Parathyroid adenoma (tissue), 2 donors: ENCODE measurements around the gene EXOSC9.

Source experiments
- H2AFZ ChIP-seq: fragments of 300-600 bp; sonication (generic); one replicate; pipeline ENCODE4 v1.7.0; 2017; ENCODE audit warnings: antibody characterized with exemption, mild to moderate bottlenecking
- H3K27ac ChIP-seq: fragments of 300-600 bp; sonication (generic); one replicate; pipeline ENCODE4 v1.7.0; 2017
- H3K27me3 ChIP-seq: fragments of 300-600 bp; sonication (generic); one replicate; pipeline ENCODE4 v1.7.0; 2017; ENCODE audit warnings: low read length; ENCODE audit not compliant: control insufficient read depth, insufficient read depth
- H3K36me3 ChIP-seq: fragments of 300-600 bp; sonication (generic); one replicate; pipeline ENCODE4 v1.7.0; 2017; ENCODE audit warnings: low read length; ENCODE audit not compliant: control insufficient read depth, insufficient read depth
- H3K4me1 ChIP-seq: fragments of 300-600 bp; sonication (generic); one replicate; pipeline ENCODE4 v1.7.0; 2017; ENCODE audit warnings: control low read depth
- H3K4me2 ChIP-seq: fragments of 300-600 bp; sonication (generic); one replicate; pipeline ENCODE4 v1.7.0; 2017; ENCODE audit warnings: low read length
- H3K4me3 ChIP-seq: fragments of 300-600 bp; sonication (generic); one replicate; pipeline ENCODE4 v1.7.0; 2017; ENCODE audit warnings: low read depth, low read length
- H3K79me2 ChIP-seq: fragments of 300-600 bp; sonication (generic); one replicate; pipeline ENCODE4 v1.7.0; 2017; ENCODE audit warnings: control low read depth
- H3K9ac ChIP-seq: fragments of 300-600 bp; sonication (generic); one replicate; pipeline ENCODE4 v1.7.0; 2017; ENCODE audit warnings: mild to moderate bottlenecking
- H3K9me3 ChIP-seq: fragments of 300-600 bp; sonication (generic); one replicate; pipeline ENCODE4 v1.7.0; 2017; ENCODE audit warnings: low read length; ENCODE audit not compliant: control insufficient read depth
- TF ChIP-seq, protein P1 (sequence below): fragments of 300-600 bp; sonication (generic); IDR thresholded peaks from one replicate; pipeline ENCODE4 v1.7.0; 2017; ENCODE audit warnings: antibody characterized with exemption, mild to moderate bottlenecking
- donor health status: primary hyperparathyroidism.

EXOSC9 gene

DNA sequence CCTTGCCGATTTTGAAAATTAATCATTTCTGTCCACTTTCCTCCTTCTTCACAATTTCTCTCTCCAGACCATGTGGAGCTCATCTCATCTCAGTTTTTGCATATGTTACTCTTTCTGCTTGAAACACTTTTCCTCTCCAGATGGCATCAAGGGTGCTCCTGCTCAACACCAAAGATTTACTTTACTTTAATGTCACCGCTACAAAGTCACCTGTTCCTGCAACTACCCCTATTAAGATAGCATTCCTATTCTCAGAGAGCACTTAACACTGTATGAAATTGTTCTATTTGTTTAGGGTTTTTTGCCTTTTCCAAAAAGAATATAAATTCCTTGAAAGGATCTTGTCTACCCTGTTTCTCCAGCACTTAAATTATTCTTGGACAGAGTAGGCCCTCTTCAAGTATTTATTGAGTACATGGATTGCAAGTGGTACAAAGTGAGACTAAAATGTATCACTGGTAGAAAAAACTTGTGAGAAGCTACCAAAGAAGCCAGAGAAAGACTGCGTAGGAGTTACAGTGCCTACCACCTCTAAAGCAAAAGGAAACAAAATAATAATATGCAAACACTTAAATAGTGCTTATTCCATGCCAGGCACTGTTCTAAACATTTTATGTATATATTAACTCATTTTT, 1.1 kb upstream of the EXOSC9 start:
- H3K36me3 ChIP-seq, result no peaks in the 10 kb centered on the region
- H3K9ac ChIP-seq, result no peak overlapping the region
- H3K9me3 ChIP-seq, result no peaks in the 10 kb centered on the region
- H3K27me3 ChIP-seq, result no peaks in the 10 kb centered on the region
- peak overlapping the region; percentile 38 for H2AFZ ChIP-seq
- H3K4me1 ChIP-seq, result peaks cover 2% of the 10 kb centered on the region
- H3K4me3 ChIP-seq, result no peak overlapping the region
- H3K79me2 ChIP-seq, result no peaks in the 10 kb centered on the region
- H3K4me2 ChIP-seq, result no peak overlapping the region
- TF ChIP-seq, protein P1, sequence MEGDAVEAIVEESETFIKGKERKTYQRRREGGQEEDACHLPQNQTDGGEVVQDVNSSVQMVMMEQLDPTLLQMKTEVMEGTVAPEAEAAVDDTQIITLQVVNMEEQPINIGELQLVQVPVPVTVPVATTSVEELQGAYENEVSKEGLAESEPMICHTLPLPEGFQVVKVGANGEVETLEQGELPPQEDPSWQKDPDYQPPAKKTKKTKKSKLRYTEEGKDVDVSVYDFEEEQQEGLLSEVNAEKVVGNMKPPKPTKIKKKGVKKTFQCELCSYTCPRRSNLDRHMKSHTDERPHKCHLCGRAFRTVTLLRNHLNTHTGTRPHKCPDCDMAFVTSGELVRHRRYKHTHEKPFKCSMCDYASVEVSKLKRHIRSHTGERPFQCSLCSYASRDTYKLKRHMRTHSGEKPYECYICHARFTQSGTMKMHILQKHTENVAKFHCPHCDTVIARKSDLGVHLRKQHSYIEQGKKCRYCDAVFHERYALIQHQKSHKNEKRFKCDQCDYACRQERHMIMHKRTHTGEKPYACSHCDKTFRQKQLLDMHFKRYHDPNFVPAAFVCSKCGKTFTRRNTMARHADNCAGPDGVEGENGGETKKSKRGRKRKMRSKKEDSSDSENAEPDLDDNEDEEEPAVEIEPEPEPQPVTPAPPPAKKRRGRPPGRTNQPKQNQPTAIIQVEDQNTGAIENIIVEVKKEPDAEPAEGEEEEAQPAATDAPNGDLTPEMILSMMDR, result no peak
- no peak overlapping the region for H3K27ac ChIP-seq

GRCh38 chr4:121800638-121800960, 524 bp upstream of the EXOSC9 start:
- peak overlapping the region; percentile 49 for H3K9ac ChIP-seq
- H3K4me1 ChIP-seq, result peaks cover 2% of the 10 kb centered on the region
- peak overlapping the region; percentile 90 for H3K27ac ChIP-seq
- H3K4me2 ChIP-seq, result peak overlapping the region; percentile 96
- no peaks in the 10 kb centered on the region for H3K79me2 ChIP-seq
- no peaks in the 10 kb centered on the region for H3K27me3 ChIP-seq
- no peaks in the 10 kb centered on the region for H3K9me3 ChIP-seq
- H3K4me3 ChIP-seq, result peak overlapping the region; percentile 78
- TF ChIP-seq, protein P1, result no peak
- peak overlapping the region; percentile 100 for H2AFZ ChIP-seq
- H3K36me3 ChIP-seq, result no peaks in the 10 kb centered on the region

DNA sequence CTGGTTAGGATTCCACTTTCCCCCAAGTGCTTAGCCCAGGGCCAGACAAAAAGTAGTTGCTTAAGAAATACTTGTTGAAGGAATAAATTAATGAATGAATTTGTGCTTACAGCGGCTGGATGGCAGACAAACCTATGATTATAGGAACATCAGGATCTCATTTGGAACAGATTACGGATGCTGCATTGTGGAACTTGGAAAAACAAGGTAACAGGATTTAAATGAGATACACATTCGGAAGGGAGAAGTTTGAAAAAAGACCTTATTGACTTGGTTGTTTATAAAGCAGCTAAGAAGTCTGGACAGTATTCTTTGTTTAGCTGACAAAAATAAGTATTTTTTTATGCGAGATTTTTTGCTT, 572 bp downstream of the EXOSC9 start:
- Histone ChIP-seq H3K4me3 (peak overlapping the region; percentile 78), H3K4me1 (peaks cover 2% of the 10 kb centered on the region), H3K27me3 (no peaks in the 10 kb centered on the region), H3K9me3 (no peaks in the 10 kb centered on the region), H3K79me2 (no peaks in the 10 kb centered on the region), H3K4me2 (peak overlapping the region; percentile 96), H2AFZ (peak overlapping the region; percentile 100), H3K27ac (peak overlapping the region; percentile 90), H3K9ac (peak overlapping the region; percentile 67), H3K36me3 (no peaks in the 10 kb centered on the region)
- TF ChIP-seq, protein P1, result no peak

DNA sequence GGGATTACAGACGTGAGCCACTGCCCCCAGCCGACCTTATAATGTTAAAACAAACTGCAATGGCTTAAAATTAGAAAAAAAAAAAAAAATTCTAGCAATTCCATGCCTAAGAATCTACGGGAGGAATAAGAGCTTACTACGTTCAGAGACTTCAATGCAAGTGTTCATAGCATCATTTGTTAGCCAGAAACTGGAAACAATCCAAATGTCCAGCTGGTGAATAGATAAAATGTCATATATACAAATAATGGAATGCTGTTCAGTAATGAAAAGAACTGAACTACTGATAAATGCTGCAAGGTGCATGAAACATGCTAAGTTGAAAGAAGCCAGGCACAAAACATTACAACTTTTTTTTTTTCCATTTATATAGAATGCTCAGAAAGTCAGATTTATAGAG, 5.3 kb downstream of the EXOSC9 start:
- H3K4me1 ChIP-seq, result peaks cover 2% of the 10 kb centered on the region
- H3K4me2 ChIP-seq, result no peak overlapping the region
- H2AFZ ChIP-seq, result no peak overlapping the region
- no peak overlapping the region for H3K9ac ChIP-seq
- no peaks in the 10 kb centered on the region for H3K27me3 ChIP-seq
- no peaks in the 10 kb centered on the region for H3K9me3 ChIP-seq
- no peaks in the 10 kb centered on the region for H3K36me3 ChIP-seq
- no peaks in the 10 kb centered on the region for H3K79me2 ChIP-seq
- H3K4me3 ChIP-seq, result no peak overlapping the region
- TF ChIP-seq, protein P1, result no peak
- H3K27ac ChIP-seq, result no peak overlapping the region

DNA sequence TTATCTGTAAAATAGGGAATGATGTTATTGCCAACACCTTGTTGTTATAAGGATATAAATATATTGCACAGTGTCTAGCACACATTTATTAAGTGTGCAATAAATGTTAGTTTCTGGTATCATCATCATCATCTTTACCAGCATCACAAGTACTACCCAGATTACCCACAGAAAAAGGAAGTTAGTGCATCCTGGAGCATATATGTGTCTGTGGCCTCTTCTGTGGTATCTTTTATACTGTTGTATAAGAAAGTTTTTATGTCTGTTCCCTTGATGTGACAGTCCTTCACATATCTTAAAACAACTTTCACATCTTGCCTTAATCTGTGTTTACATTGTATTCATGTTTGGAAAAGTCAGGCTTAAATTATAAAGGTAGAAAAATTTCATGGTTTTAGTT, 10.0 kb downstream of the EXOSC9 start:
- Histone ChIP-seq H3K4me2 (no peak overlapping the region), H3K4me3 (no peak overlapping the region), H3K9ac (no peak overlapping the region), H3K4me1 (no peaks in the 10 kb centered on the region), H3K36me3 (no peaks in the 10 kb centered on the region), H3K79me2 (no peaks in the 10 kb centered on the region), H3K27me3 (no peaks in the 10 kb centered on the region), H3K27ac (no peak overlapping the region), H2AFZ (no peak overlapping the region), H3K9me3 (no peaks in the 10 kb centered on the region)
- TF ChIP-seq, protein P1, result no peak
